GM12864 (cell line): ENCODE data around the gene ZNF148.

Experiments used
- DNase-seq: peaks from one replicate; pipeline ENCODE4 v3.0.0-alpha.2; 2011; ENCODE audit warnings: low read depth
- H3K4me3 ChIP-seq: 2 replicates; pipeline ENCODE4 v1.5.1; 2011; ENCODE audit warnings: mild to moderate bottlenecking, low read depth, low read length, control low read depth
- TF ChIP-seq, protein P1 (sequence below): IDR thresholded peaks from 2 replicates; pipeline ENCODE4 v1.5.1; 2011; ENCODE audit warnings: low read depth, mild to moderate bottlenecking, moderate library complexity, low read length, control low read depth, inconsistent platforms; ENCODE audit errors: missing control alignments

ZNF148 gene

GRCh38 chr3:125179884-125180240 lies 195.3 kb downstream of the ZNF148 start:
- DNase-seq: no peak
- TF ChIP-seq, protein P1, sequence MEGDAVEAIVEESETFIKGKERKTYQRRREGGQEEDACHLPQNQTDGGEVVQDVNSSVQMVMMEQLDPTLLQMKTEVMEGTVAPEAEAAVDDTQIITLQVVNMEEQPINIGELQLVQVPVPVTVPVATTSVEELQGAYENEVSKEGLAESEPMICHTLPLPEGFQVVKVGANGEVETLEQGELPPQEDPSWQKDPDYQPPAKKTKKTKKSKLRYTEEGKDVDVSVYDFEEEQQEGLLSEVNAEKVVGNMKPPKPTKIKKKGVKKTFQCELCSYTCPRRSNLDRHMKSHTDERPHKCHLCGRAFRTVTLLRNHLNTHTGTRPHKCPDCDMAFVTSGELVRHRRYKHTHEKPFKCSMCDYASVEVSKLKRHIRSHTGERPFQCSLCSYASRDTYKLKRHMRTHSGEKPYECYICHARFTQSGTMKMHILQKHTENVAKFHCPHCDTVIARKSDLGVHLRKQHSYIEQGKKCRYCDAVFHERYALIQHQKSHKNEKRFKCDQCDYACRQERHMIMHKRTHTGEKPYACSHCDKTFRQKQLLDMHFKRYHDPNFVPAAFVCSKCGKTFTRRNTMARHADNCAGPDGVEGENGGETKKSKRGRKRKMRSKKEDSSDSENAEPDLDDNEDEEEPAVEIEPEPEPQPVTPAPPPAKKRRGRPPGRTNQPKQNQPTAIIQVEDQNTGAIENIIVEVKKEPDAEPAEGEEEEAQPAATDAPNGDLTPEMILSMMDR: no peak
- H3K4me3 ChIP-seq: no peak overlapping the region

GRCh38 chr3:125179143-125179883 lies 195.8 kb downstream of the ZNF148 start:
- no peak for DNase-seq
- TF ChIP-seq, protein P1: no peak
- H3K4me3 ChIP-seq: no peak overlapping the region

DNA sequence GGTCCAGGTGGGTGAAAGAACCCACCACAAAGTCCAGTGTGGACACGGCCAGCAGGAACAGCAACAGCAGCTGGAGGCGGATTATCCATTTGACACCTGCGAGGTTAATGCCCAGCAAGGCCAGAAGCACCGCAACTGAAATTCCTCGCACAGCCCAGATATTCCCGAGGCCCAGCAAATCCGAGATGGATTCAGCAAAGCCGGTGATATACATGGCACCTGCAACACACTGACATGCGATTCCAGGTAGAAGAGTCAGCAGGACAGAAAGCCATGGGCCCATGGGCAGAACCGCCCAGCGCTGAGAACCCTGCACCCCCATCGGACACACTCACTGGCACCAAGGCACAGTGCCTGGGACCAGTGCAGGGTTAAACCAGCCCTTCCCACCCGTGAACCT lies 197.4 kb downstream of the ZNF148 start:
- TF ChIP-seq, protein P1: no peak
- DNase-seq: no peak

More for the DNA sequence above, 197.4 kb downstream of the ZNF148 start:
- no peak overlapping the region for H3K4me3 ChIP-seq
